Panc1 (cell line): ENCODE measurements around the gene BRAP. TPM values are rescaled to one million over a fixed set of nuclear protein-coding genes. Genes with fewer than 3 reads are reported as not detected.

Experiments used
- ATAC-seq: fragments of 200-7000 bp; cut with Tn5 transposase; 2 replicates; pipeline ENCODE4 v1.9.1; 2020; ENCODE audit warnings: mild to moderate bottlenecking, moderate library complexity
- BruUV-seq: library from RNA; stranded (reverse); fragments of 400-500 nt; replicated peaks from 2 replicates; lab custom pipeline; 2021; lab: Mats Ljungman, UMichigan
- CTCF ChIA-PET: fragments of 300-600 bp; sonication (Branson Sonifier 250); formaldehyde crosslinking; loops from one replicate; lab custom pipeline; 2022; ENCODE audit warnings: antibody characterized with exemption; lab: Charles Lee
- POLR2A ChIA-PET: fragments of 300-600 bp; sonication (Branson Sonifier 250); formaldehyde crosslinking; loops from one replicate; lab custom pipeline; 2022; ENCODE audit warnings: antibody characterized with exemption; lab: Charles Lee
- DNase-seq: peaks from one replicate; pipeline ENCODE4 v3.0.0-alpha.2; 2010; ENCODE audit warnings: low read depth, low spot score
- H3K27ac ChIP-seq: 2 replicates; pipeline ENCODE4 v1.5.1; 2011; ENCODE audit warnings: mild to moderate bottlenecking, low read length, inconsistent platforms
- H3K27me3 ChIP-seq: fragments of 200-500 bp; sonication (Bioruptor generic); 2 replicates; pipeline ENCODE4 v1.6.0; 2014; ENCODE audit warnings: low read length, inconsistent platforms; ENCODE audit not compliant: control insufficient read depth, insufficient read depth
- H3K36me3 ChIP-seq: fragments of 200-500 bp; sonication (Bioruptor generic); 2 replicates; pipeline ENCODE4 v1.5.1; 2014; ENCODE audit warnings: inconsistent platforms, mild to moderate bottlenecking, low read length, moderate library complexity; ENCODE audit not compliant: control insufficient read depth, insufficient read depth
- H3K4me1 ChIP-seq: 2 replicates; pipeline ENCODE4 v1.5.1; 2011; ENCODE audit warnings: inconsistent platforms, mild to moderate bottlenecking, low read length, moderate library complexity; ENCODE audit not compliant: control insufficient read depth, insufficient read depth
- H3K4me3 ChIP-seq, 2 experiments: 2 replicates each; pipeline ENCODE4 v1.5.1; 2011 to 2012; ENCODE audit warnings: low read depth in 2 of 2, low read length in 2 of 2, mild to moderate bottlenecking in 2 of 2, inconsistent platforms in 1 of 2, moderate library complexity in 1 of 2
- H3K9me3 ChIP-seq: fragments of 200-500 bp; sonication (Bioruptor generic); 2 replicates; pipeline ENCODE4 v1.5.1; 2014; ENCODE audit warnings: low read depth, mild to moderate bottlenecking, inconsistent platforms, low read length, moderate library complexity; ENCODE audit not compliant: control insufficient read depth, insufficient read depth
- CTCF ChIP-seq: fragments of 450-650 bp; IDR thresholded peaks from 2 replicates; pipeline ENCODE4 v1.5.1; 2017; ENCODE audit warnings: mild to moderate bottlenecking
- POLR2AphosphoS5 ChIP-seq: IDR thresholded peaks from 2 replicates; pipeline ENCODE4 v1.6.1; 2012; ENCODE audit warnings: mild to moderate bottlenecking, low read depth, low read length, moderate library complexity
- REST ChIP-seq, 2 experiments: IDR thresholded peaks; 2 replicates each; pipeline ENCODE4 v1.6.1; 2011 to 2012; ENCODE audit warnings: low read depth in 2 of 2, control low read depth in 1 of 2, low read length in 1 of 2, mild to moderate bottlenecking in 1 of 2, moderate library complexity in 1 of 2; ENCODE audit not compliant: insufficient read depth in 1 of 2
- SIN3A ChIP-seq: IDR thresholded peaks from 2 replicates; pipeline ENCODE4 v1.6.1; 2012; ENCODE audit warnings: low read depth, mild to moderate bottlenecking, low read length, moderate library complexity, borderline replicate concordance; ENCODE audit not compliant: insufficient read depth
- TCF7L2 ChIP-seq: IDR thresholded peaks from 2 replicates; pipeline ENCODE4 v1.6.1; 2011; ENCODE audit warnings: mild to moderate bottlenecking, low read depth, low read length, inconsistent platforms
- in situ Hi-C: cut with HindIII; loops from 2 replicates; pipeline ENCODE4 v1.10.0; 2016; ENCODE audit warnings: low sequenced_read_pairs, low pct_unique_long_range_greater_than_20kb
- intact Hi-C: fragments of 100-400 bp; cut with micrococcal nuclease; formaldehyde crosslinking; loops from one replicate; pipeline ENCODE4 v1.10.0; 2022; ENCODE audit not compliant: unreplicated experiment
- total RNA-seq: library from RNA; stranded (reverse); gene quantifications from one replicate; pipeline ENCODE4 v1.2.1, GENCODE V29; 2021; ENCODE audit not compliant: unreplicated experiment

BRAP gene
- total RNA-seq, 1 experiment from 2014 or later = 19.6 TPM

- ATAC-seq (no peak), DNase-seq (no peak)
- no TSS peak for BruUV-seq
- H3K4me1 ChIP-seq = no peaks in the 10 kb centered on the region
- in situ Hi-C loops (no loop called here), intact Hi-C loops (no loop called here)
- H3K36me3 ChIP-seq = peaks cover 23% of the 10 kb centered on the region
- ChIA-PET POLR2A (no interaction called here), CTCF (interaction anchor here (0.6 kb wide), 1 partner anchor 1216 kb away, joined by 3 read pairs; no protein-coding TSS in a partner anchor)
- TF ChIP-seq POLR2AphosphoS5 (no peak), CTCF (no peak), SIN3A (no peak), REST (IDR thresholded peaks at IDR 0.05; ENCODE audit: insufficient read depth in 1 of 2, low read depth in 2 of 2, low read length in 1 of 2) (no peak), TCF7L2 (no peak)
- H3K9me3 ChIP-seq = no peaks in the 10 kb centered on the region
- no peak overlapping the region for H3K27ac ChIP-seq
- no peak overlapping the region for H3K4me3 ChIP-seq
- H3K27me3 ChIP-seq = no peaks in the 10 kb centered on the region
Measured at GRCh38 chr12:111656016-111656415, 29.7 kb downstream of the BRAP start.

- Histone ChIP-seq H3K36me3 (peaks cover 25% of the 10 kb centered on the region), H3K4me1 (no peaks in the 10 kb centered on the region), H3K4me3 (no peak overlapping the region), H3K27me3 (no peaks in the 10 kb centered on the region), H3K9me3 (no peaks in the 10 kb centered on the region), H3K27ac (no peak overlapping the region)
- intact Hi-C loops = no loop called here
- CTCF ChIA-PET = no interaction called here
- no peak for ATAC-seq
- POLR2A ChIA-PET = no interaction called here
- in situ Hi-C loops = no loop called here
- no peak for TF ChIP-seq TCF7L2
- no peak for TF ChIP-seq POLR2AphosphoS5
- TF ChIP-seq CTCF = no peak
- TF ChIP-seq SIN3A = no peak
- TF ChIP-seq REST (IDR thresholded peaks at IDR 0.05; ENCODE audit: insufficient read depth in 1 of 2, low read depth in 2 of 2, low read length in 1 of 2) = no peak
- DNase-seq = no peak
- BruUV-seq = no TSS peak
Measured at GRCh38 chr12:111655356-111655755, 30.4 kb downstream of the BRAP start.
